ENCODE data around the gene VARS1. TPM values are rescaled to one million over a fixed set of nuclear protein-coding genes. Genes with fewer than 3 reads are reported as not detected.
"Not testable (repeated sequence)": the region's sequence is repeated elsewhere in the genome, so short reads cannot be mapped to it uniquely, and the experiment has no call there.

VARS1 gene
- total RNA-seq, 3 donors from 2014 or later = 19.2 to 35.4 (median 26.2) TPM

GRCh38 chr6:31826793-31827285 is 31.3 kb upstream of the VARS1 start:
- Histone ChIP-seq H3K9me3 (no peaks in the 10 kb centered on the region), H3K36me3 (no peaks in the 10 kb centered on the region), H3K4me3 (peak overlapping the region; percentile 63 to 83 (median 66)), H3K4me1 (peaks cover 4% of the 10 kb centered on the region in 2 donors), H3K27ac (peak overlapping the region; percentile 97 to 99), H3K27me3 (no peaks in the 10 kb centered on the region)
- intact Hi-C loops (cut with DNase I; ENCODE audit: low total_unique reads) = no loop called here
- DNase-seq (ENCODE audit: low spot score in 2 of 2) = peak; percentile 90 to 94
- TF ChIP-seq CTCF (IDR thresholded peaks at IDR 0.05) (peak in 1 of 3 donors; percentile 12), POLR2A (IDR thresholded peaks at IDR 0.05) (peak; percentile 4), POLR2AphosphoS5 (IDR thresholded peaks at IDR 0.05) (peak in 2 of 3 donors; percentile 57 to 80)

GRCh38 chr6:31825553-31825952 is 30.0 kb upstream of the VARS1 start:
- Histone ChIP-seq H3K27ac (peak overlapping the region; percentile 97 to 99), H3K4me3 (peak overlapping the region in 2 of 3 donors; percentile 66 to 83), H3K36me3 (no peaks in the 10 kb centered on the region), H3K9me3 (no peaks in the 10 kb centered on the region), H3K27me3 (no peaks in the 10 kb centered on the region), H3K4me1 (peaks cover 0 to 4% of the 10 kb centered on the region in 2 donors)
- intact Hi-C loops (cut with DNase I; ENCODE audit: low total_unique reads) = no loop called here
- no peak for TF ChIP-seq POLR2AphosphoS5 (IDR thresholded peaks at IDR 0.05)
- no peak for TF ChIP-seq POLR2A (IDR thresholded peaks at IDR 0.05)
- no peak for TF ChIP-seq CTCF (IDR thresholded peaks at IDR 0.05)
- no peak for DNase-seq (ENCODE audit: low spot score in 2 of 2)

GRCh38 chr6:31823592-31824196 is 28.1 kb upstream of the VARS1 start:
- H3K4me3 ChIP-seq; H3K36me3 ChIP-seq; DNase-seq (ENCODE audit: low spot score in 2 of 2); H3K9me3 ChIP-seq; intact Hi-C loops (cut with DNase I; ENCODE audit: low total_unique reads); H3K27me3 ChIP-seq; H3K4me1 ChIP-seq: not testable (repeated sequence)
- H3K27ac ChIP-seq = peak overlapping the region; percentile 73 to 99

- Histone ChIP-seq H3K36me3 (no peaks in the 10 kb centered on the region), H3K27ac (peak overlapping the region; percentile 91 to 99), H3K9me3 (no peaks in the 10 kb centered on the region), H3K27me3 (no peaks in the 10 kb centered on the region), H3K4me3 (peak overlapping the region; percentile 47 to 77 (median 62)), H3K4me1 (peaks cover 0 to 4% of the 10 kb centered on the region in 2 donors)
- intact Hi-C loops (cut with DNase I; ENCODE audit: low total_unique reads) = no loop called here
- DNase-seq (ENCODE audit: low spot score in 2 of 2) = peak; percentile 80 to 87
- TF ChIP-seq POLR2A (IDR thresholded peaks at IDR 0.05) = peak; percentile 71
- TF ChIP-seq CTCF (IDR thresholded peaks at IDR 0.05) = no peak
- peak; percentile 92 to 93 (median 93) for TF ChIP-seq POLR2AphosphoS5 (IDR thresholded peaks at IDR 0.05)
These were observed 26.7 kb upstream of the VARS1 start for GRCh38 chr6:31822036-31822821.

GRCh38 chr6:31821301-31822035 is 25.9 kb upstream of the VARS1 start:
- TF ChIP-seq POLR2A (IDR thresholded peaks at IDR 0.05) = peak; percentile 28
- TF ChIP-seq POLR2AphosphoS5 (IDR thresholded peaks at IDR 0.05) = no peak
- DNase-seq (ENCODE audit: low spot score in 2 of 2) = no peak
- Histone ChIP-seq H3K4me1 (peaks cover 0 to 4% of the 10 kb centered on the region in 2 donors), H3K36me3 (no peaks in the 10 kb centered on the region), H3K27me3 (no peaks in the 10 kb centered on the region), H3K9me3 (no peaks in the 10 kb centered on the region), H3K27ac (peak overlapping the region; percentile 91 to 99), H3K4me3 (peak overlapping the region; percentile 47 to 77 (median 62))
- intact Hi-C loops (cut with DNase I; ENCODE audit: low total_unique reads) = no loop called here

- intact Hi-C loops (cut with DNase I; ENCODE audit: low total_unique reads); DNase-seq (ENCODE audit: low spot score in 2 of 2); H3K36me3 ChIP-seq; H3K9me3 ChIP-seq; H3K27me3 ChIP-seq; H3K4me1 ChIP-seq: not testable (repeated sequence)
- Histone ChIP-seq H3K27ac (peak overlapping the region; percentile 44 to 99), H3K4me3 (peak overlapping the region in 1 of 3 donors; percentile 61)
These were observed 24.8 kb upstream of the VARS1 start for GRCh38 chr6:31820399-31820798.
